ENCODE data around the gene CHN2.
"Not testable (repeated sequence)": the region's sequence is repeated elsewhere in the genome, so short reads cannot be mapped to it uniquely, and the experiment has no call there.

CHN2 gene

GRCh38 chr7:29262191-29262917 is 67.8 kb downstream of the CHN2 start:
- no peak for ATAC-seq

- ATAC-seq, result not testable (repeated sequence)
Measured at GRCh38 chr7:29263601-29264207, 69.1 kb downstream of the CHN2 start.

GRCh38 chr7:29265208-29265923 is 70.8 kb downstream of the CHN2 start:
- no peak for ATAC-seq

- ATAC-seq, result no peak
Measured at GRCh38 chr7:29269935-29270334, 75.4 kb downstream of the CHN2 start.

- ATAC-seq, result no peak
Measured at GRCh38 chr7:29270594-29271318, 76.2 kb downstream of the CHN2 start.

- no peak for ATAC-seq
Measured at GRCh38 chr7:29271319-29271658, 76.7 kb downstream of the CHN2 start.

- ATAC-seq, result no peak
Measured at GRCh38 chr7:29272057-29272456, 77.5 kb downstream of the CHN2 start.

- no peak for ATAC-seq
Measured at GRCh38 chr7:29274146-29275017, 79.8 kb downstream of the CHN2 start.

- ATAC-seq, result no peak
Measured at GRCh38 chr7:29275018-29275318, 80.4 kb downstream of the CHN2 start.

- no peak for ATAC-seq
Measured at GRCh38 chr7:29275493-29275892, 80.9 kb downstream of the CHN2 start.

GRCh38 chr7:29276199-29276598 is 81.6 kb downstream of the CHN2 start:
- ATAC-seq, result no peak

- no peak for ATAC-seq
Measured at GRCh38 chr7:29276806-29277205, 82.2 kb downstream of the CHN2 start.

GRCh38 chr7:29277436-29278215 is 83.1 kb downstream of the CHN2 start:
- ATAC-seq, result no peak

- ATAC-seq, result no peak
Measured at GRCh38 chr7:29278337-29279069, 83.9 kb downstream of the CHN2 start.

GRCh38 chr7:29281782-29282541 is 87.4 kb downstream of the CHN2 start:
- no peak for ATAC-seq

GRCh38 chr7:29282819-29283414 is 88.3 kb downstream of the CHN2 start:
- no peak for ATAC-seq

- ATAC-seq, result no peak
Measured at GRCh38 chr7:29284696-29285443, 90.3 kb downstream of the CHN2 start.

GRCh38 chr7:29285444-29285793 is 90.8 kb downstream of the CHN2 start:
- peak; percentile 42 to 50 for ATAC-seq

GRCh38 chr7:29285861-29286260 is 91.3 kb downstream of the CHN2 start:
- no peak for ATAC-seq

Measured in activated CD4-positive, CD25-positive, alpha-beta regulatory T cell treated with anti-CD3 and anti-CD28 coated beads, Interleukin-2, amount 50 U/mL, for 24 hours (primary cell).